KMS-11 (cell line): ENCODE data around the gene DNAJC15.

Experiments used
- H2AFZ ChIP-seq: fragments of 200-600 bp; sonication (generic); 2 replicates; pipeline ENCODE4 v1.6.1; 2016; ENCODE audit warnings: antibody characterized with exemption, mixed run types, low read depth
- H3K27ac ChIP-seq: fragments of 200-600 bp; sonication (generic); 2 replicates; pipeline ENCODE4 v1.6.1; 2016; ENCODE audit warnings: mild to moderate bottlenecking, mixed run types
- H3K27me3 ChIP-seq: fragments of 200-600 bp; sonication (generic); 2 replicates; pipeline ENCODE4 v1.6.1; 2017; ENCODE audit warnings: mild to moderate bottlenecking, low read depth, mixed run types, moderate library complexity; ENCODE audit not compliant: insufficient read depth
- H3K36me3 ChIP-seq: fragments of 200-600 bp; sonication (generic); 2 replicates; pipeline ENCODE4 v1.6.1; 2017; ENCODE audit warnings: mild to moderate bottlenecking, mixed run types; ENCODE audit not compliant: insufficient read depth
- H3K4me1 ChIP-seq: fragments of 200-600 bp; sonication (generic); 2 replicates; pipeline ENCODE4 v1.6.1; 2016; ENCODE audit warnings: mild to moderate bottlenecking, low read depth, mixed run types; ENCODE audit not compliant: poor library complexity, severe bottlenecking
- H3K4me2 ChIP-seq: fragments of 200-600 bp; sonication (generic); 2 replicates; pipeline ENCODE4 v1.7.0; 2016; ENCODE audit warnings: mild to moderate bottlenecking, mixed run types
- H3K4me3 ChIP-seq: fragments of 200-600 bp; sonication (generic); IDR thresholded peaks from 2 replicates; pipeline ENCODE4 v1.6.1; 2017; ENCODE audit warnings: low read depth, low read length, mixed read lengths; ENCODE audit not compliant: insufficient read depth
- H3K79me2 ChIP-seq: fragments of 200-600 bp; sonication (generic); 2 replicates; pipeline ENCODE4 v1.6.1; 2016; ENCODE audit warnings: low read depth, mixed run types; ENCODE audit not compliant: insufficient read depth
- H3K9ac ChIP-seq: fragments of 200-600 bp; sonication (generic); 2 replicates; pipeline ENCODE4 v1.6.1; 2016; ENCODE audit warnings: mild to moderate bottlenecking, mixed run types
- H4K20me1 ChIP-seq: fragments of 200-600 bp; sonication (generic); 2 replicates; pipeline ENCODE4 v1.6.1; 2016; ENCODE audit warnings: mild to moderate bottlenecking, mixed run types; ENCODE audit not compliant: insufficient read depth
- CTCF ChIP-seq: fragments of 200-600 bp; sonication (generic); conservative IDR thresholded peaks from 2 replicates; pipeline ENCODE4 v1.6.1; 2017; ENCODE audit warnings: low read depth, mild to moderate bottlenecking, antibody characterized with exemption, low read length, moderate library complexity, mixed read lengths

Gene DNAJC15

GRCh38 chr13:42999491-42999890 is 23.9 kb upstream of the DNAJC15 start:
- H4K20me1 ChIP-seq = no peaks in the 10 kb centered on the region
- no peaks in the 10 kb centered on the region for H3K4me1 ChIP-seq
- no peak overlapping the region for H3K9ac ChIP-seq
- no peak for TF ChIP-seq CTCF
- H3K27me3 ChIP-seq = no peaks in the 10 kb centered on the region
- no peaks in the 10 kb centered on the region for H3K79me2 ChIP-seq
- no peaks in the 10 kb centered on the region for H3K36me3 ChIP-seq
- no peak overlapping the region for H3K4me3 ChIP-seq
- H2AFZ ChIP-seq = no peak overlapping the region
- no peak overlapping the region for H3K4me2 ChIP-seq
- H3K27ac ChIP-seq = no peak overlapping the region

GRCh38 chr13:43000676-43001075 is 22.7 kb upstream of the DNAJC15 start:
- Histone ChIP-seq H3K4me2 (no peak overlapping the region), H4K20me1 (no peaks in the 10 kb centered on the region), H2AFZ (no peak overlapping the region)

DNA sequence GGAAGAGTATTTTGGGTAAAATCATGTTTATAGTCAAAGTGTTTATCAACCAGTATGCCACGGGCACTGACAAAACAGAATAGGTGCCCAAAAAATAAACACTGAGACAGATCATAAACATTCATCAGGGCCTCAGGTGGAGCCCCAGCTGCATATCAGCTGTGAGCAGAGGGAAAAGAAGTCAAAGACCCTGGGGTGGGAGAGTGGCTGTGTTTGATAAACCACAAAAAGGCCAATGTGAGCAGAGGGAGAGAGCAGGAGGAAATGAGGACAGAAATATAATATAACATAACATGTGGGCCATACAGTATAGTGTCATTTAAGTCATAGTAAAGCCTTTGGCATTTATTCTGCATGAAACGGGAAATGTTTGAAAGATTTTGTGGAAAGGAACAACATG is 21.4 kb upstream of the DNAJC15 start:
- no peak overlapping the region for H3K9ac ChIP-seq
- no peaks in the 10 kb centered on the region for H3K27me3 ChIP-seq
- no peak for TF ChIP-seq CTCF
- H4K20me1 ChIP-seq = no peaks in the 10 kb centered on the region
- no peaks in the 10 kb centered on the region for H3K79me2 ChIP-seq
- no peak overlapping the region for H3K27ac ChIP-seq
- H3K4me1 ChIP-seq = no peaks in the 10 kb centered on the region
- no peak overlapping the region for H2AFZ ChIP-seq
- no peak overlapping the region for H3K4me3 ChIP-seq
- H3K36me3 ChIP-seq = no peaks in the 10 kb centered on the region
- H3K4me2 ChIP-seq = no peak overlapping the region

More at GRCh38 chr13:43000676-43001075, 22.7 kb upstream of the DNAJC15 start:
- no peak overlapping the region for H3K9ac ChIP-seq
- no peak for TF ChIP-seq CTCF
- no peaks in the 10 kb centered on the region for H3K36me3 ChIP-seq
- H3K4me3 ChIP-seq = no peak overlapping the region
- H3K27me3 ChIP-seq = no peaks in the 10 kb centered on the region
- H3K79me2 ChIP-seq = no peaks in the 10 kb centered on the region
- H3K4me1 ChIP-seq = no peaks in the 10 kb centered on the region
- no peak overlapping the region for H3K27ac ChIP-seq

- Histone ChIP-seq H3K79me2 (no peaks in the 10 kb centered on the region), H3K4me3 (no peak overlapping the region), H3K27me3 (no peaks in the 10 kb centered on the region), H3K36me3 (no peaks in the 10 kb centered on the region), H4K20me1 (no peaks in the 10 kb centered on the region), H3K4me1 (no peaks in the 10 kb centered on the region), H3K27ac (no peak overlapping the region), H2AFZ (no peak overlapping the region), H3K4me2 (no peak overlapping the region), H3K9ac (no peak overlapping the region)
- no peak for TF ChIP-seq CTCF
Measured at GRCh38 chr13:43003010-43003409, 20.4 kb upstream of the DNAJC15 start.
